NCI-H1694 treated with DMSO at 0.1 percent for 48 hours (cell line): ENCODE data around the gene SCAF1.

Experiments used
- DNase-seq: peaks from one replicate; lab custom pipeline; 2025; lab: John Stamatoyannopoulos, UW

Gene SCAF1

GRCh38 chr19:49665036-49665350, 23.0 kb downstream of the SCAF1 start:
- DNase-seq: no peak

DNA sequence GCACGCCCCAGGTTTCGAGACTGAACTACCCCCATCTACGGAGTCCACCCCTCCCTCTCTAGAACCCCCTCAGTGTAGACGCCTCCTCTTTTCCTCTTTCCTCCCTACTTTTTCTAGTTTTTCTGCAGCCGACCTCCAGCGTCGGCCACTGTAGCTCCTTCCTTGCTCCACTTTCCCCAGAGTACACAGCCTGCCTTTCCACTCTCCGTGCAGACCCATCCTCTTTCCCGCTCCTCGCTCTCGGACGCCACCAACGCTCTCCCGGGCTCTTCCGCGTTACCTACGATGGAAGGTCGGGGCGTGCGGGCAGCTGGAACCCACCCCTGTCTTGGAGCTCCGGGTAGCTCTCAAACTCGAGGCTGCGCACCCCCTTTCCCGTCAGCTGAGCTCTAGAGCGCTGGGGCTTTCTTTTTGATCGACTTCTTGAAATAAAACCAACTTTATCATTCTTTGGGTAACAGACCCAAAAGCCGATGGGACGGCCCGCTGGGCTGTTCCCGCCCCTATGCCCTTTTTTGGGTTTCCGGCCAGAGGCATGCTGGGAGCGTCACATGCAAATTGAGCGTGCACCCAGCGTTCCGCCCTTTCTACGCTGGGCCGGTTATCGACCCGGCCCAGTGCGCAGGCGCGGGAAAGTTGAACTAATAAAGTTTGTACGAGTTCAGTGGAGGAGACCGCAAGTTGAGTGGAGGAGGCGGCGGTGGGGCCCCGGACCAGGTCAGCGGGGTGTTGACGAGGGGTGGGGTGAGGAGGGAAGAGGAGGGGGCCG, 23.5 kb downstream of the SCAF1 start, which contains the start of the genes BCL2L12 and IRF3:
BCL2L12 (plus strand) TSS at position 583 of the 769 bp plus-strand sequence. CDS start 760 bp downstream, outside the sequence.
IRF3 (minus strand) TSS at position 507 of the 769 bp plus-strand sequence. CDS start 1,019 bp downstream, outside the sequence.
- peak; percentile 85 for DNase-seq

- no peak for DNase-seq
Observed at GRCh38 chr19:49666120-49666444, 24.1 kb downstream of the SCAF1 start.

DNA sequence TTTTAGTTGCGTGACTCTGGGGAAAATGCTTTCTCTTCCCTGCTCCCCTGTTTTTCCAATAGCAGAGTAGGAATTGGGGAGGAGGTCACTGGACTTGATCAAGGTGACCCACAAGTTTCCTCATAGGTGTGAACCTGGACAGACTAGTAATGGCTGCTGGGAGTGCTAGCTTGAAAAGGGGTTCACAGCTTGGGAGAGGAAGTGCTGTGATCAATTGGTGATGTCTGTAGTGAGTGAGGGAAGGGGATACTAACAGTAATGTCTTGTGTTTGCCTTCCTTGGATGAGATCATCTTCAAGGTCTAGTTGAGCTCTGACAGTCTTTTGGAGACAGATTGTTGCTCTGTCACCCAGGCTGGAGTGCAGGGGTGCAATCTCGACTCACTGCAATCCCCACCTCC, 25.5 kb downstream of the SCAF1 start:
- DNase-seq: no peak

- DNase-seq: no peak
Observed at GRCh38 chr19:49669516-49669915, 27.5 kb downstream of the SCAF1 start.

GRCh38 chr19:49672131-49672919, 30.3 kb downstream of the SCAF1 start:
- peak; percentile 70 for DNase-seq

DNA sequence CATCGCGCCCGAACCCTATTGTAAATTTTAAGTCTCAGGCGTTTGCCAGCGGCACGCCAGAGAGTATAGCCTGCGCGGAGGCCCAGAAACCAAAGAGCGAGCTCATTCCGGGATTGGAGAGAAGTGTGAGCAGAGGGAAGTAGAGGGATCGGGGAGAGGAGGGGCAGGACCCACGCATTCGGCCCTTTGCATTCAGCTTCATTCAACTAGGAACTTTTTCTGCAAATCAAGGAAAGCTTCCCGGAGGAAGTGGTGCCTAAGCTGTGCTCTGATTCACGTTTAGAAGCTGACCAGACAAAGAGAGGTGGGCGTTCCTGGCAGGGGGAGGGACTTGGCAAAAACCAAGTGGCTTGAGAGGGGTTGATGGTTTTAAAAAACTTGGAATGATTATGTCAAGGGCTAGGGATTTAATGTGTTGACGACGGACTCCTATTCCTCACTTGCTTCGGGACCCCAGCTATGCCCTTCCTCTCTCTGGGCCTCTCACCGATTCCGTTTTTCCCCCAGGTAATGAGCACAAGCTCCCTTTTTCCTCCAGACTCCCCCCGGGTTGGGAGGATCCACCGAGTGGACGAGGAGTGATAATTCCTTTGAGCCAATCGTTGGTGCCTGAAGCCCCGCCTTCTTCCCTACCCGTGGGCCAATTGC, 34.3 kb downstream of the SCAF1 start:
- DNase-seq: peak; percentile 98

GRCh38 chr19:49676784-49677230, 34.8 kb downstream of the SCAF1 start:
- peak; percentile 100 for DNase-seq

GRCh38 chr19:49677231-49677900, 35.4 kb downstream of the SCAF1 start, which contains the start of gene PRMT1:
Gene PRMT1, plus strand, starts transcription at chr19:49677271. Its CDS starts 10 bp downstream, at chr19:49677281.
- peak; percentile 61 for DNase-seq

DNA sequence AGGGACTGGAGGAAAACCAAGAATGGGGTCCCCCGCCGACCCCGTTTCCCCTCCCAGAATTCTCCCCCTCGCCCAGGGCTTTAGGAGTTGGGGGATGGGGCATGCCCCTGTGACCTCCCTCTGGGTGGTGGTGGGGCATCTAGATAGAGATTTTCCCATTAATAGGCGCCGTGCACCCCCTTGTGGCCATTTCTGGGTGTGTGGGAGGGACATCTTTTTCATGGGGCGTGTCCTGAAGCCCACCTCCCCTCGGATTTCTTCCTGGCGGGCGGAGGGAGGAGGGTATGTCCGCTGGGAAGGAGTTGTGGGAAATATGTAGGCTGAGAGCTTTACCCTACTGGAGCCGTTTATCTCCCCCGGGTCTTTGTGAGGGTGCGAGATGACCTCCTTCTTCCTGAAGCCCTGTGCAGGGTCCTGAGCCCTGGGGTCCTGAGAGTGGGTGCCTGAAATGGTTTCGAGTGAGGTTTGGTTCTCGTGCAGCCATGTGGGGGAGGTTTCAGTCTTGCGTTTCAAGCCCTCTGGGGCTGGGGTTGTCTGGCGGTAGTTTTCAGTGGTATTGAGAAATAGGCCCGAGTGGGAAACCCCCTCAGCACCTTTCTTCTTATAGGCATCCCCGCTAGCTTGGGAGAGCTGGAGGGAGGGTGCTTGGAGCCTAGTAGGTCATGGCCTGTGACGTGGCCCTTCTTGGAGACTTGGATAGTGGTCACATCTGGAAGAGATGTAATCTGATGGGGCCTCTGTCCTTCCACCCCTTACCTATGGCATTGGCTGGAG, 36.1 kb downstream of the SCAF1 start:
- DNase-seq: peak; percentile 87

- DNase-seq: no peak
Observed at GRCh38 chr19:49678985-49679770, 37.2 kb downstream of the SCAF1 start.

DNA sequence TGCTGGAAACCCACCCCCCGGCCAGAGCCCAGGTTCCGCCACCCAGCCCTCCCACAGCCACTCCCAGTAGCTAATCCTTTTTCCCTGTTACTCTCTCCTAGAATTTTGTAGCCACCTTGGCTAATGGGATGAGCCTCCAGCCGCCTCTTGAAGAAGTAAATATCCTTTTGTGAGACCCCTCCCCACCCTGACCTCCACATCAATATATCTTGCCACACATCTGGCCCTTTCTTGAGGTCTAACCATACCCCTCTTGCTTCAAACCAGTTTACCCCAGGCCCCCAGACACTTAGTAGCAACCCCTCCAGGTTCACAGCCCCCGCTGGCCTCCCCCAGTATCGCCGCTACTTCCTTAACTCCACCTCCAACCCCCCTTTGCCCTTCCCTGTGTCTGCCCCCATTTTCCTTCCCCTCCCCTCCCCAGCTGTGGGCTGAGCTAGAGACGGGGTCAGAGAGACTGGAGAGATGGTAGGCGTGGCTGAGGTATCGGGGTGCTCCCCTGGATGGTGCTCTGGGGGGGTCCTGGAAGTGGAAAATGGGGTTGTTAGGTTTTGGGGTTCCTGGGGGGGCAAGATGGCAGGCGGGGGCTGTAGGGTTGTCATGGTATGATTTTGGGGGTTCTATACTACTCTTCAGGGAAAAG, 37.9 kb downstream of the SCAF1 start:
- no peak for DNase-seq

DNA sequence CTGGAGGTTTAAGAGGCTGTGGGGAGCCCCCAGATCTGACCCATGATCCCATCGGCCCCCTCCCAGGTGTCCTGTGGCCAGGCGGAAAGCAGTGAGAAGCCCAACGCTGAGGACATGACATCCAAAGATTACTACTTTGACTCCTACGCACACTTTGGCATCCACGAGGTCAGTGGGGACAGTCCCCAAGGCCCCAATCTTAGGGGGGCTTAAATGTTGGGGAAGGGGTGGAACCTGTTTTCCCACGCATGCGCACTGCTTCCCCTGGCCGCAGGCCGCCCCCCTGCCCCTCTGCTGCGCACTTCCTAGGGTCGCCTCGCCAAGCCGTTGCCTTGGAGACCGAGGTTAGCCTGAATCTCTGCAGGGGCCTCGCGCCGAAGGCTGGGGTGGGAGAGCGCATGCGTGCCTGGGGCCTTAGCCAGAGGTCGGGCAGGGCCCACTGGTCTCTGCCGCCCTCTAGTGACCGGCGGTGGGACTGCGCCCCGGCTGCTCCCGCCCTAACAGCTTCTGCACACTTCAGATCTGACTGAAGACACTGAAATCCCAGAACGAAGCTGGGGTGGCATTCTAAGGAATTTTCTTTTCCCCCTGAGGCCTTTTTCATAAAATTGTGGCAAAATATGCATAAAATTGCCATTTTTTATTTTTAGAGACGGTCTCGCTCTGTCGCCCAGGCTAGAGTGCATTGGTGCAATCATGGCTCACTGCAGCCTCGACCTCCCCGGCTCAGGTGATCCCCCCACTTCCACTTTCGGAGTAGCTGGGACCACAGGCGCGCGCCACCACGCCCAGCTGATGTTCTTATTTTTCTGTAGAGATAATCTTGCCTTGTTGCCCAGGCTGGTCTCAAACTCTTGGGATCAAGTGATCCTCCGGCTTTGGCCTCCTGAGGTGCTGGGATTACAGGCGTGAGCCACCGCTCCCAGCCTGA, 38.7 kb downstream of the SCAF1 start:
- peak; percentile 79 for DNase-seq

DNA sequence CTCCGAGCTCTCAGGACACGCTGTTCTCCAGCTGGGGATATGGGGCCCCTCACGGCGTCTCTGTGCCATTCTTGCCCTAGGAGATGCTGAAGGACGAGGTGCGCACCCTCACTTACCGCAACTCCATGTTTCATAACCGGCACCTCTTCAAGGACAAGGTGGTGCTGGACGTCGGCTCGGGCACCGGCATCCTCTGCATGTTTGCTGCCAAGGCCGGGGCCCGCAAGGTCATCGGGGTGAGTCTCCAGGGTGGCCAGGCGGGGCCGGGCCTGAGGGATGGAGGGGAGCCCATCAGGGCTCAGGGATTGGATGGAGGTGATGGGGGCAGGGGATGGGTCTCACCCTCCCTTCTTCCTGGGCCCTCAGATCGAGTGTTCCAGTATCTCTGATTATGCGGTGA, 39.8 kb downstream of the SCAF1 start:
- no peak for DNase-seq

- no peak for DNase-seq
Observed at GRCh38 chr19:49682274-49682673, 40.3 kb downstream of the SCAF1 start.

DNA sequence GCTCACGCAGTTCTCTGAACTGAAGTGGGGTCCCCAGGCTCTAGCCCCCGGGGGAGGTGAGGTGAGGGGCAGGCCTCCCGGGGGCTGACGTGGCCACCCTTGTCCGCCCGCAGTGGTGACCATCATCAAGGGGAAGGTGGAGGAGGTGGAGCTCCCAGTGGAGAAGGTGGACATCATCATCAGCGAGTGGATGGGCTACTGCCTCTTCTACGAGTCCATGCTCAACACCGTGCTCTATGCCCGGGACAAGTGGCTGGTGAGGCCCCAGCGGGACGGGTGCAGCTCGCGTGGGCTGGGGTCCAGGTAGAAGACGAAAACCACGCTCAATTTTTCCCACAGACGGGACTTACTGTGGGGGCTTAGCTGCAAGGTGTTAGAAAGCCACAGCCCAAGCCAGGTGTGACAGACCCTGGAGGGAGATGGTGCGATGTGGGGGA, 41.8 kb downstream of the SCAF1 start:
- DNase-seq: no peak

DNA sequence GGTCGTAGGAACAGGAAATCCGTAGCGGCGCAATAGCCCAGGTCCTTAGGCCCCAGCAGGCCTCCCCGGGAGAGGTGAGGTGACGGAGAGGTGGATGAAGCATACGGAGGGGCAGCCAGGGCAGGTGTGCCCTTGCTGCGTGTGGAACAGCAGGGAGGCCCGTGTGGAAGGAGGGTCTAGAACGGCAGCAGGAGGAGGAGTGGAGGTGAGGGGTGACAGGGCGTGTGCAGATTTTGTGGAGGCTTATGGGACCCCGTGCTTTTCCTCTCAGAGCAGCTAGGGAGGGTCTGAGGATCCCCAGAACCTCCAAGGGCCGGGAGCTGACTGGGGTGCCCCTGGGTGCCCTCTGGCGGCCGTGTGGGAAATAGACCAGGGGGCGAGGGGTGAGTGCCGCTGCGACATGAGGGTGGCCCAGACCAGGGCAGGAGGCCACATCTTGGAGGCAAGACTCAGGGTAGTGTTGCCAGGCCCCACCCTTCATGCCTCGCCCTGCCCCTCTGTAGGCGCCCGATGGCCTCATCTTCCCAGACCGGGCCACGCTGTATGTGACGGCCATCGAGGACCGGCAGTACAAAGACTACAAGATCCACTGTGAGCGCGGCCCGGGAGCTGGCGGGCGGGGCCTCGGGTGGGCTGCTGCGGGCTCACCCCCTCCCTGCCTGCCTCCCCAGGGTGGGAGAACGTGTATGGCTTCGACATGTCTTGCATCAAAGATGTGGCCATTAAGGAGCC, 42.4 kb downstream of the SCAF1 start:
- no peak for DNase-seq

- DNase-seq: no peak
Observed at GRCh38 chr19:49684983-49685553, 43.1 kb downstream of the SCAF1 start.
